ENCODE measurements around the gene YEATS2.
"Not testable (repeated sequence)": the region's sequence is repeated elsewhere in the genome, so short reads cannot be mapped to it uniquely, and the experiment has no call there.

The YEATS2 gene

DNA sequence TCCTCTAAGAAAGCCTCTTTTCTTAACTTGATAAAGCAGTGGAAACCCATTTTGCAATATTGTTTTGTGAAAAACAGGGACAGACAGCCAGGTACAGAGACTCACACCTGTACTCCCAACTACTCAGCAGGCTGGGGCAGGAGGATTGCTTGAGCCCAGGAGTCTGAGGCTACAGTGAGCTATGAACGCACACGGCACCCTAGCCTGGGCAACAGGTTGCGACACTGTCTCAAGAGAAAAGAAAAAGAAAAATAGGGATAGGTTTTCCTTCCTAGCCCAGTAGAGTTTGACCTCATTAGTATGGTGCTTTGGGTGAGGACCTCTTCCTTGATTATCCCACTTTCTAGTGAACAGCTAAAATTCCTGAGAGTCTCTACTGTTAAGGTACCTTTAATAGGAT lies 17.5 kb upstream of the YEATS2 start:
- no peak for DNase-seq (ENCODE audit: low read depth)
- TF ChIP-seq CTCF (IDR thresholded peaks at IDR 0.05; ENCODE audit: low read depth, low read length, missing control alignments), result no peak
- no peak overlapping the region for H3K4me3 ChIP-seq (ENCODE audit: low read depth, low read length)

GRCh38 chr3:183687705-183688104 lies 9.9 kb upstream of the YEATS2 start:
- H3K4me3 ChIP-seq (ENCODE audit: low read depth, low read length), result no peak overlapping the region
- no peak for TF ChIP-seq CTCF (IDR thresholded peaks at IDR 0.05; ENCODE audit: low read depth, low read length, missing control alignments)
- DNase-seq (ENCODE audit: low read depth), result no peak

DNA sequence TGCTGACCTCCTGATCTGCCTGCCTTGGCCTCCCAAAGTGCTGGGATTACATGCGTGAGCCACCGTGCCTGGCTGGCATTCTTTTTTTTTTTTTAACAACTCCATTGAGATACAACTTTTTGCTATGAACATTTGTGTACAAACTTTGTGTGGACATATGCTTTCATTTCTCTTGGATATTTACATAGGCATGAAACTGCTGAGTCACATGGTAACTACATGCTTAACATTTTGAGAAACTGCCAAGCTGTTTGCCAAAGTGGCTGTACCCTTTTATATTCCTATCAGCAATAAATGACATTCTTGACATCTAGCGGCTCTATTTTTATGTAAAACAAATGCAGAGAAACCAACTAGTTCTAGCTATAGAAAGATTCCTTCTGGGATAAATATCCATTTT lies 8.7 kb upstream of the YEATS2 start:
- H3K4me3 ChIP-seq (ENCODE audit: low read depth, low read length), result no peak overlapping the region
- no peak for DNase-seq (ENCODE audit: low read depth)
- TF ChIP-seq CTCF (IDR thresholded peaks at IDR 0.05; ENCODE audit: low read depth, low read length, missing control alignments), result no peak

DNA sequence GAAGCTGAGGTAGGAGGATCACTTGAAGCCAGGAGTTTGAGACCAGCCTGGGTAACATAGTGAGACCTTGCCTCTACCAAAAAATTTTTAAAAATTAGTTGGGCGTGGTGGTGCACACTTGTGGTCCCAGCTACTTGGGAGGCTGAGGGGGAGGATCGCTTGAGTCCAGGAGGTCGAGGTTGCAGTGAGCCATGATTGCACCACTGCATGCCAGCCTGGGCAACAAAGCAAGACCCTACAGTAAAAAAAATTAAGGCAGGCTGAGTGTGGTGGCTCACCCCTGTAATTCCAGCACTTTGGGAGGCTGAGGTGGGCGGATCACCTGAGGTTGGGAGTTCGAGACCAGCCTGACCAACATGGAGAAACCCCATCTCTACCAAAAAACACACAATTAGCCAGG lies 8.0 kb upstream of the YEATS2 start:
- not testable (repeated sequence) for H3K4me3 ChIP-seq (ENCODE audit: low read depth, low read length); DNase-seq (ENCODE audit: low read depth)

DNA sequence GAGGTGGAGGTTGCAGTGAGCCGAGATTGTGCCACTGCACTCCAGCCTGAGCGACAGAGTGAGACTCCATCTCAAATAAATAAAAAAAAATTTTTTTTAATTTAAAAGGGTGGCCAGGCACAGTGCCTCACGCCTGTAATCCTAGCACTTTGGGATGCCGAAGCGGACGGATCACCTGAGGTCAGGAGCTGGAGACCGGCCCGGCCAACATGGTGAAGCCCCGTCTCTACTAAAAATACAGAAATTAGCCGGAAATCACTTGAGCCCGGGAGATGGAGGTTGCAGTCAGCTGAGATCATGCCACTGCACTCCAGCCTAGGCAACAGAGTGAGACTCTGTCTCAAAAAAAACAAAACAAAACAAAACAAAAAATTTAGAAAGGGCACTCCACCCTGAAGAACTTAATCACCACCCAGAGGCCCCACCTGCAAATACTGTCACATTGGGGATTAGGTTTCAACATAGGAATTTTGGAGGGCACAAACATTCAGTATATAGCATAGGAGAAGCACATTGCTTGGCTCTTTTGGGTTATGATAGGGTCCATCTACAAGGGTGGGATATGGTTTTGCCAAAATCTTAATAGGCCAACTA lies 7.1 kb upstream of the YEATS2 start:
- no peak for DNase-seq (ENCODE audit: low read depth)
- no peak for TF ChIP-seq CTCF (IDR thresholded peaks at IDR 0.05; ENCODE audit: low read depth, low read length, missing control alignments)
- H3K4me3 ChIP-seq (ENCODE audit: low read depth, low read length), result no peak overlapping the region

DNA sequence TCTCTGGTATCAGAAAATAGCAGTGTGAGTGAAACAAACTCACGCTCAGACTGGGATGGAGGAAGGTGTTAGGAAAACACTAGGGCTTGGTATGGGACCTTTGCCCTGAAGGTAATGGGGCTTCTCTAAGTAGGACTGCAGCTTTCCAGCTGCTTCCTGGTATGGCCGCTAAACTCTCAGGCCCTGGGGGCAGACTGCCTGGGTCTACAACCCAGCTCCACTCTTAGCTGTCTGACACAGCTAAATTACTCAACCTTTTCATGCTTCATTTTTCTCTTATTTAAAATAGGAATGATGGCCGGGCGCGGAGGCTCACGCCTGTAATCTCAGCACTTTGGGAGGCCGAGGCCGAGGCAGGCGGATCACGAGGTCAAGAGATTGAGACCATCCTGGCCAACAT lies 5.2 kb upstream of the YEATS2 start:
- TF ChIP-seq CTCF (IDR thresholded peaks at IDR 0.05; ENCODE audit: low read depth, low read length, missing control alignments), result no peak
- DNase-seq (ENCODE audit: low read depth), result no peak
- H3K4me3 ChIP-seq (ENCODE audit: low read depth, low read length), result no peak overlapping the region

GRCh38 chr3:183695569-183696364 lies 1.8 kb upstream of the YEATS2 start:
- TF ChIP-seq CTCF (IDR thresholded peaks at IDR 0.05; ENCODE audit: low read depth, low read length, missing control alignments), result no peak
- no peak for DNase-seq (ENCODE audit: low read depth)
- H3K4me3 ChIP-seq (ENCODE audit: low read depth, low read length), result no peak overlapping the region

Measured in GM12864 (cell line).